AG20443 (cell line): ENCODE measurements around the gene FHDC1.
A peak's percentile ranks its signal among the peaks of the same experiment; 100 is the strongest.

Source experiments
- DNase-seq: peaks from one replicate; pipeline ENCODE4 v3.0.0; 2012; ENCODE audit warnings: low spot score, mixed read lengths

The FHDC1 gene

DNA sequence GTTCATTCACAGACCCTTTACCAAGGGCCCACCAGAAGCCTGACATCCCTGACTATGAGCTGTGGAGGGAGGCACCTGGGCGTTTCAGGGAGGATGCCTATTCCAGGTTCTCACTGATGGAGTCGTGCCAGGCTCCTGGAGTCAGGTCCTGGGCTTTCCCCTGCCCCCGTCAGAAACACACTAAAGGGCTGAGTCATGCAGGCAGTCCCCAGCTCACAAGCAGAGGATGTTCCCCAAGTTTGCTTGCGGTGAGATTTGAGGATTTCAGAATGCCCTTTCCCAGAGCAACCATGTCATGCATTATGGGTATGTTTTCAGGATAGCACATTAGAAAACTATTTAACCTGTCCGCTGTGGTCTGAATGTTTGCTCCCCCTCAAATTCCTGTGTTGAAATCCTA is 45.2 kb downstream of the FHDC1 start:
- no peak for DNase-seq

DNA sequence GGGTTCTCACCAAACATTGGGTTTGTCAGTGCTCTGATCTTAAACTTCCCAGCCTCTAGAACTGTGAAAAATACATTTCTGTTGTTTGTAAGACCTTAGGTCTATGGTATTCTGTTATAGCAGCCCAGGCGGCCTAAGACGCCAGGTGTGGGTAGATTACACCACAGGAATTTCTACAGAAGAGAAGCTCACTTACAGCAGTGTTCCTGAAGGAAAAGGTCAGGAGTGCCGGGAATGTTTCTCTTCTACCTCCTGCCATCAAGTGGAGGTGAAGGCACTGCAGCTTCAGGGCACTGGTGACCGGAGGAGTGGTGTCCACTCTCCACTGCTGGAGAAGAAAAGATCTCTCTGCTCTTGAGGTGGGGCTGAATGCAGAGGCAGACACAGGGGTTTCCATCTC is 45.7 kb downstream of the FHDC1 start:
- no peak for DNase-seq

DNA sequence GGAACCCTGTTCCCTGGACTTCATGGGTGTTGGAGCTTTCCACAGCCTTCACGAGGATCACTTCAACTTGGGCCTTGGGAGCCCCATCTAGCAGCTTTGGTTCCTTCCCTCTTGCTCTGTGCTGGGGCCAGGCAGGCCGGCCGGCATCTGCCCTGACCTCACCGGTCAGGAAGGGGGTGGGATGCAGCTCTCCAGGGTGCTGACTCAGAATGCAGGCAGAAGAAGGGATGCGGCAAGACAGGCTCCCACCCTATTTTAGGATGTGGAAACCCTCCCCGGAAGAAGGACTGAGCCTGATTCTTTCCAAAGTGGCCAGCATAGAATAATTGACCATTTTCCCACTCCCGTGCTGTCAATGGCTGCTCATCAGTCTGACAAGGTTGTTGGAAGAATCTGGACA is 47.1 kb downstream of the FHDC1 start:
- peak; percentile 71 for DNase-seq

DNA sequence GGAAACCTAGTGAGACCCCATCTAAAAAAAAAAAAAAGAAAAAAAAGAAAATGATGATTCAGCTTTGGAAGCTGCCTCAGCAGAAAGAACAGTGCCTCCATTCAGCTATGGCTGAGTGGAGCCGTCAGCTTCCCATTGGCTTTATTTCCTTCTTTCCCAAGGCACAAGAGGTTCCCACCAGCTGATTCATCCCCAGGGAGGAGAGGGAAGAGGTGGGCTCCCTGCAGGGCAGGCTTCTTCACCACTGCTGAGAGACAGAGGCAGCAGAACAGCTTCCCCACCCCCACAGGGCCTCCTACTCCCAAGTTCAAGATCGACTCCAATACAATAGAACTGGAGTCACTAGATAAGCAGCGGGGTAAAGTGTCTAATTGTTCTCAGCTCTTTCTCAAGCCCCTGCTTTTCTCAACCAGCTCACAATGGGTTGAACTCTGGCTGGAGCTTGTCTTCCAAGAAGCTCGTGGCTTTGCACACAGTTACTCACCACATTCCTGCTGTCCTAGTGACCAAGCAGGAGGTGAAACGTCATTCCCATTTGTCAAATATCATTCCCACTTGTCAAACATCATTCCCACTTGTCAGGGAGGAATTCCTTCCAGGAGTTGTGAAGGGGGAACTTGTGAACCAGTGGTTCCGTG is 47.8 kb downstream of the FHDC1 start:
- peak; percentile 78 for DNase-seq

DNA sequence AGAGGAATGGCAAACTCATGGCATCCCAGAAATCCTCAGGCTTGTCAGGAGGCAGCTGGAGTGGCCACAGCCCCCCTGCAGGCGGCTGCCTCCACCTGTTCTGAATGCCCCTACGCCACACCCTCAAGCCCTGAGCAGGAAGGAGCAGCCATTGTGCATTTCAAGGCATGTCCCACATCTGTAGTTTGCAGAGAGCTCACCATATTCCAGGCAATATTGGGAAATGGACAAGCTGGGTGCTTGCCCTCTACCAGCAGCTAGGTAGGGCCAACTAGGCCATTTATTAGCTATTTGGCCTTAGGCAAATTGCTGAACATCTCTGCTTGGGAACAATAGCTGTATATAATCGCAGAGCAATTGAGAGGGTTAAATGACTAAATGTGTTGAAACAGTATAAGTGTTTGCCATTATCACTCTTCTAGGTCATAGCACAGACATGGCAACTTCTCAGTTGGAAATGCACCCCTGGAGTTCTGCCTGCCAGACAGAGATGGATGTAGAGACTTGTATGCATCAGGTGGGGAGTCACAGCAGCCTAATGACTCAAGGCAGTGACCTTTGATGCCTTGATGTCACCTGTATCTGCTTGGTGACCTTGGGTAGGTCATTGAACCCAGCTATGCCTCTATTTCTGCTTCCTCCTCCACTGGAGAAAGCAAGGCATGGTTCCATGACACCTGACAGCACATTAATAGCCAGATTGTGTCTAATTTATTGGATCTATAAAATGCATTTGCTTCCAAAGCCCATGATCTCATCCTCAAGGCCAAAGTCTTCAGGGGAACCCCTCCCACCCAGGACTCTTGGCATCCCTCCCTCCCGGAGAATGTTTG is 52.8 kb downstream of the FHDC1 start:
- DNase-seq, result no peak

DNA sequence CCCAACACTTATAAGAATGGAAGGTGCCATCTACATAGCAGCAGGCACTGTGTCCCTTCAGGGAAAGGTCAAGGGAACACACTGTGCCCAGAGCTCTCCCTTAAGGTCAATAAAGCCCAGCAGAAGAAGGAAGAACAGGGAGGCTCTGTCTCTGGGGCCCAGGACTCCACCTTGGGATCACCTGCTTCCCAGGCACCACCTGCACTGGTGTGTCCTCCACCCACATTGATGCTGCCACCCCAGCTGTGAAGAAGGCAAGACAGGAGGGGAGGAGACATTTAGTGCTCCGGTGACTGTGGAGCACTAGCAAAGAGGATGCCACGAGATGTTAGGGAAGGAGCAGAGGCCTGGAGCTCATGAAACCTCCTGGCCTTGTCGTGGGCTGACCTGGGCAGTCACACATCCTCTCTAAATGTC is 53.4 kb downstream of the FHDC1 start:
- no peak for DNase-seq

DNA sequence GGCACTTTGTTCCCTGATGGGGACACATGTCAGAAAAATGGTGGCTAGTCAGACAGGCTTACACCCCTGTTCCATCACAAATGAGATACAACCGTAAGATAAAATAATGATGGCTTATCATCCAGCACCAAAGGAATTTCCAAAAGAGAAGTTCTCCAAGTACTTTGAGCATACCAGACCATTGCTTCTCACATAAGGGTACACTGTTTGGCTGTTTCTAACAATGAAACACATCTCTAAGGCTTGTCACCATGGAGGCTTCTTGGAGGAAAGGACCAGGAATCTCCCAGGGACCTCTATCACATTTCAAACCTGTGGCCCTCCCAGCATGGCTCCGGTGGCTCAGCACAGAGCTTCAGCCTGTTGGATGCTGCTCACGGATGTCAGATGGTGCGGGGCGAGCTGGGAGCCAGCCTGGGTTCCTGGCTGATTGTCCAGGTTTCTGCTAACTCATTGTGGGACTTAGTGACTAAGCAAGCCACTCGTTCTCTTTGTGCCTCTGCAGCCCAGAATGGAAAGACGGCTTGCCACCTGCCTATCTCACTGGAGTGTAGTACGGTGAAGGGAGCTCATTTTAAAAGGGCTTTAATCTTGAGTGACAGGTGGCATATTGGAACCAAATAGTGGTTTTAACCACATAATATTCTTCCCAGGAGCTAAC is 54.5 kb downstream of the FHDC1 start:
- no peak for DNase-seq

DNA sequence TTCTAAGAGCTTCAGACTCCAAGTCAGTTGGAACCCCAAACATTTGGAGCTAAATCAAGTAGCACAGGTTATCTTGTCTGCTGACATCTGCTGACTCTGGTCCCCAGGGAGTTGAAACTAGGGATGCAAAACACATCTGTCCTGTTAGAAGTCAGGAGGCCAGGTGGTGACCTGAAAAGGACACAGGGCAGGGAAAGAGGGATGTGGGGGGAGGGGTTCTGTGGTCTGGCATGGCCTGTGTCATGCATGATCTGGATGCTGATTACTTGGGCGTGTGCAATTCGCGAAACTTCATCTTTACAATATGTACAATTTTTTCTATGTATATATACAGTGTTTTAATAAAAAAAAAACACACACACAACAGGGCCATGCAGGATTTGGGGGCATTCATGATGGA is 55.3 kb downstream of the FHDC1 start:
- DNase-seq, result no peak

DNA sequence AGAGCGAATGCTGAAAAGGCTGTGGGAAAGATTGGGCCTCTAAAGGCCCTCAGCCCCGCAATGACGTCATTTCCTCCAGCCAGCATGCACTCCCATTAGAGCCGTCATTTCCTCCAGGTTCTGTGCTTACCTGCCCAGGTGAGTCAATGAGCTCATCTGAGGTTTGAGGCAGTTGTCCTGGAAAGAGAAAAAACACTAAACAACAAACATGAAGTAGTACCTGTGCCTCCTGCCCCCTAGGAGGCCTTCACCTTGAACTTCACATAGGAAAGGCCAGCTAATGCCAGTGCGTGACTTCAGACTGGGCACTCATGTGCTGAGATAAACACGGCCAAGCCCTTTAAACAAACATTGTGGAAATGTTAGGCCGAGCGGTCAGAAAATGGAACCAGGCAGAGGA is 55.9 kb downstream of the FHDC1 start:
- no peak for DNase-seq

DNA sequence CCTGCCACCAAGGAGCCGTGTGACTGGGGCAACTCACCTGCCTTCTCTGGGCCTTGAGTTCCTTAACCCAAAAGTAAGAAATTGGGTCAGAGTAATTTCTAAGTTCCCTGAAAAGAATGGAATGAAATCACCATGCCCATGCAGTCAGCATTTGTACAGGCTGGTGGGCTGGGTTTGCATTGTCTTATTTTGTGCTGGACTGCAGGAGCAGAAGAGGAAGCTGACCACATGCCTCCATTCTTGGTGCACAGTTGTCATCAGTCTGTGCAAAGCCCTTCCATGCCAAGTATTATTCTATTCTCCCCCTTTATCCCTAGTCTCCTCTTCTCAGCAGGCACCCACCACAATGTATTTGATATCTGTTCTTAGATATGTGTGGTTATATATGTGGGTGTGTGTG is 56.3 kb downstream of the FHDC1 start:
- DNase-seq, result no peak

DNA sequence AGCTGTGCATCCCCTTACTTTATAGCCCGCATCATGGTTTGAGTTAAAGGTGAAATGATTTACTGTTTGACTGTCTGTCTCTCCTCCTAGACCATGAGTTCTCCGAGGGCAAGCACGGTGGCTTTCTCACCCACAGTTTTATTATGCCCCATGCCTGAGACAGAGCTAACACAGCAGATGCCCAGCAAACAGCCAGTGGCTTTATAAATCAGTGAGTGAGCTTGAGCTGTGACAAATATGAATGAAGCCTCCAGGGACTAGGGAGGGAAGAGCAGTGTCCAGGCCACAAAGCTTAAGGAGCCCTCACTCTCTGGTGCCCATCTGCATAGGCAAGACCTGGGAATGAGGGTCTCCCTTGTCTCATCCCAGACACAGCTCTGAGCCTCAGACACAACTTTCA is 57.9 kb downstream of the FHDC1 start:
- DNase-seq, result no peak

DNA sequence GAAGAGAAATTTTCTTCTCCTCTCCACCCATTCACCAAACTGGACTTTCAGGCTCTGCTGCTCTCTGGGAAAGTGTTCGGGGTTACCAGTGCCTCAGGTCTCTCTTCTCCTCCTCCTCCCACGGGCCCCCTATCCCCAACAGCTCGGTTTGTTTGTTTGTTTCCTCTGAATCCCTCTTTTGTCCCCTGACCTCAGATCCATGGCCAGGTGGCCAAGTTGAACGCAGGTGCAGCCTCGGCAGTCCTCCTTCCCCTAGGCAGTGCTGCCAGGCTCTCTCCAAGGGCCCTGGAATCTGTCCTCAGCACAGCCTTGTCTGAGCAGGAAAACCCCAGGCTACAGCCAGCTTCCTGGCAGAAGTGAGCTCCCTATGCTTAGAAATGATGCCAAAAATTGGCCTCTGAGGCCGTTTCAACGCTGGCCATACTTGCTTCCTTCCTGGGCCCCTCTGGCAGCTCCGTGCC is 60.0 kb downstream of the FHDC1 start:
- DNase-seq, result no peak

DNA sequence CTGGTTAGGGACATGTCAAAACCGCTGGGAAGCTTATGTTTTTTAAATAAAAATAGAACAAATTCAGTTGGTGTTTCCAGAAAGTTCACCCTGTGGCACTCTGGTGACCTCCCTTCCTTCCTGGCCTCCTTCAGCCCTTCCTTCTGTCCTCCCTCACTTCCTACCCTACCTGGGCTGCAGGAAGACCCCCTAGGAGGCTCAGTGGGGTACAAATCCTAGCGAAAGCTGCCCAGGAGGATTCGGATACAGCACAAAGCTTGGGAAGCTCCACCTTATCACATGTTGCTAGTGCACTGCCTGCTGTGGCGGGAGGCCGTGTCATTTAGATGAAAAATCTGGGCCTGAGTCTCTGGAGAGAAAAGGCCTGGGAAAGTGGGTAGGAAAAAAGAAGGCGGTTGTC is 60.5 kb downstream of the FHDC1 start:
- no peak for DNase-seq

DNA sequence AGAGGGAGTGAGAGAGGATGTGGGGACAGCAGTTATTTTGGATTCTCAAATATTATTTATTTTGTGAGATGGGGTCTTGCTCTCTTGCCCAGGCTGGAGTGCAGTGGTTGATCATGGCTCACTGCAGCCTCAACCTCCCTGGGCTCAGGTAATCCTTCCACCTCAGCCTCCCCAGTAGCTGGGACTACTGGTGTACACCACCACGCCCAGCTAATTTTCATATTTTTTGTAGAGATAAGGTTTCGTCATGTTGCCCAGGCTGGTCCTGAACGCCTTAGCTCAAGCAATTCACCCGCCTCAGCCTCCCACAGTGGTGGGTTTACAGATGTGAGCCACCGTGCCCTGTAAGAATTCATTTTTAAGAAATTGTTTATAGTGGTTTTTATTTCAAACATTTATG is 61.2 kb downstream of the FHDC1 start:
- DNase-seq, result no peak

DNA sequence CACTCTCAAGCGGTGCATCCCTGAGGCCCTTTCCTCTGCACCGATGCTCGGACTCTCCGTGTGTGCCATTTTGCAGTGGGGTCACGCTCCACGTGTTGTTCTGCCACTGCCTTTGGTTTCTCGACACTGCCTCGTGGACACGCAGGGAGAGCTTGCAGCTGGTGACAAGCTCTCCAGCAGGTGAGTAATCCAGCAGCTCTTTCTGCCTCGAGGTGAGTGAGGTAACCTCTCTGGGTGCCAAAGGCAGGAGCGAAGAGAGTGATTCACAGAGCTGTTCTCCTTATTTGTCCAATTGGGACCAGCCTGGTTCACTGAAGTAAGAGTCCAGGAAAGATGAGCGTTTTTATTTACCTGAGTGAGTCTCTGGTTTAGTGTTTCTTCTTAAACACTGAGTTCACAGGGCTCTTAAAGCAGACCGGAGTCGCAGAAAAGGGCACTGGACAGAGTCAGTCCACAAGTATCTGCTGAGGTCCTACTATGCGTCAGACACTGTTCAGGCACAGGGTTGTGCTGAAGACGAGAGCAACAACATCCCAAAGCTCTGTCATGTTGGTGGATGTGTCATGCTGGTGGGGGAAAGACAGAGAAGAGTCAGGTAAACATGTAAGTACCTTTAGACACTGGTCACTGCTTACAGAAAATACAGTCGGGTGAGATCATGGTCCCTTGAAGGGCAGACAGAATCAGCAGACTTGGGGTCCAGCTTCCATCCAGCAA is 61.8 kb downstream of the FHDC1 start:
- DNase-seq, result no peak

DNA sequence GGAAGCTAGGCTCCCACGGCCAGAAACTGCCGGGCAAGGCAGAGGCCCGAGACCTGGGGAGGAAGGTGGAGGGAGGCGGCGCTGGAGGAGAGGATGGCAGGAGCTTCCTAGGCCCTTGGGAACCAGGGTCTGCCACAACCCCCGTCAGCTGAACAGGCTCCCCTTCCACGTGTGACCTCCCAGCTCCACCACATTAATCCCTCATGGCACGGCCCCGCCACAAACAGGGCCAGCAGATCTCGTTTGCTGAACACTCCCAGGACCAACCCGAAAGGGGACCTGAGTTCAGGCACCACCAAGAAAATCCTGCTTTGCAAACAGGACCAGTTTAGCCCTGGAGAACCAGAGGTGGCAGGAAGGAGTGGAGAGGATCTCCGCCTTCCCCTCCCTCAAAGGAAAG is 62.7 kb downstream of the FHDC1 start:
- no peak for DNase-seq

DNA sequence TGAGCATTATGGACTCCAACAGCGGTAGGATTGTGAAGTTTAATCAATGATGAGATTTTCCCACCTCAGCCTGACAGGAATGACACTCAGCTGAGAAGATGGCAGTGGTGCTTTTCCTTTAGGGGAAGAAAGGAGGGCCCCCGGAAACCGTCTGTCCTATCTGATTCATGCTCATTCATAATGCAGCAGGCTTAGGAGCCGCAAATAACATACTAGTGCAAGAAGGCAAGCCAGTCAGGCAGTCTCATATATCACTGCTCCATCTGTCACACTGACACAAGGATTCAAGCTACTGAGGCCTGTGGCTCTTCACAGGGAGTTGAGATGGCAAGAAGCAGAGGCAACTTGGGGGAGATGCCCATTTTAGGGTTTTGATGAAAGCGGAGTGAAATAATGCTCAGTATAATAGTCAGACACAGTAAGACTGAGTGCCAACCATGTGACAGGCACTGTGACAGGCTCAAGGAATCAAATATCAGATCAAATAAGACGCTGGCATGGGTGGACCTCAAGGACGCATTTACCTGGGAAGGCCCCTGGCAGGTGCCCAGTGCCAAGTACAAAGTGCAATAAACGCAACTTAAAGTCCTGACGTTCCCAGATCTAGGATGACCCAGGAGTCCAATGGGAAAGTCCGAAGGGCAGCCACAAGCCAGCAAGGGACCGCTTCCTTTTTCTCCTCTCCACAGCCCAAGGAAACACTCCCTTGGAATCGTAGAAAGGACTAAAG is 63.4 kb downstream of the FHDC1 start:
- no peak for DNase-seq

DNA sequence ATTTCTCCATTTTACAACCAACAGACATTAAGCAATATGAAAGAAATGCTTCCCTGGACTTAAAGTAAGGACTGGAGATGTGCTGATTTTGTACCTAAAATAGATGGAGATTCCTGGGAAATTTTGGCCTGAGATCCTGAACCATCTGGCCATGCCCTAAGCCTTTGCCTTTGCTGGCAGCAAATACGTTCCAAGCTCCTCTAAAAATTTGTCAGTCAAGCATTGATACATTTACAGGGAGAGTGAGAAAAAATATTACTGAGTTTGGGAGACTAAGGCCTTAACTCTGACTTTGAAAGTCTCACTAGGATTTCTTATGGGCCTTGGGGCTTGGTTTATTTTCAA is 63.9 kb downstream of the FHDC1 start:
- no peak for DNase-seq

DNA sequence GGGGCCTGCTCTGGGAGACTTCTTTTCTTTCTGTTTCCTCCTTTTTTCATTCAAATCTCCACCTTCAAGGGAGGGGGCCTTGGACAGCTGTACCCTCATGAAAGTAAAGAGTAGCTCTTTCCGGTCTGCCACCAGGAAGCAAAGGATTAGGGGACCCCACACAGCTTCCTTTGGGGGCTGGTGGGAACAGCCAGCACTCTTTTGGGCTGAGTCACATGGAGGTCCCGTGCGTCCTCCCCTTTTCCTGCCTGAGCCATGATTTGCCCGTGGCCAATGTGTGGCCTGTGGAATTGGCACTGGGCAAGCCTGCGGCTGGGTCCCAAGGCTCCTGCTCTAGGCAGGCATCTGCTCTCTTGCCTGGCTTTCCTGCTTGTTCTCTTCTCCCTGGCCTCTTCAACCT is 65.5 kb downstream of the FHDC1 start:
- no peak for DNase-seq

DNA sequence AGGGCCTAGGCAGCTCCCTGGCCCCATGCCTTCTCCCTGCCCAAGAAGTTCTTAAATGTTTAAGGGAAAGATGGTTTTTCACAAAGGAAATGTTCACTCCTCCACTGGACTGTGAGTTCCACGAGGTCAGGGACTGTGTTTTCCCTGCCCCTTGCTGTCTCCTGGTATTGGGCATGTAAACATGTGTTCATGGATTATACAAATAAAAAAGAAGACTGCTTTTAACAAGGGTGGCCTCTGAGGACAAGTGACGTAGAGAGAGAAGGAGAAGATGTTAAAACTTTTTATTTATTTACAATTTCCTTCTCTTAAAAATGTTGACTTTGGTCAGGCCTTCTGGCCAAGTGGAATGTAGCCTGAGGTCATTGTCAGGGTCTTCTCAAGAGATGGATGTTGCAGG is 66.0 kb downstream of the FHDC1 start:
- DNase-seq, result no peak

DNA sequence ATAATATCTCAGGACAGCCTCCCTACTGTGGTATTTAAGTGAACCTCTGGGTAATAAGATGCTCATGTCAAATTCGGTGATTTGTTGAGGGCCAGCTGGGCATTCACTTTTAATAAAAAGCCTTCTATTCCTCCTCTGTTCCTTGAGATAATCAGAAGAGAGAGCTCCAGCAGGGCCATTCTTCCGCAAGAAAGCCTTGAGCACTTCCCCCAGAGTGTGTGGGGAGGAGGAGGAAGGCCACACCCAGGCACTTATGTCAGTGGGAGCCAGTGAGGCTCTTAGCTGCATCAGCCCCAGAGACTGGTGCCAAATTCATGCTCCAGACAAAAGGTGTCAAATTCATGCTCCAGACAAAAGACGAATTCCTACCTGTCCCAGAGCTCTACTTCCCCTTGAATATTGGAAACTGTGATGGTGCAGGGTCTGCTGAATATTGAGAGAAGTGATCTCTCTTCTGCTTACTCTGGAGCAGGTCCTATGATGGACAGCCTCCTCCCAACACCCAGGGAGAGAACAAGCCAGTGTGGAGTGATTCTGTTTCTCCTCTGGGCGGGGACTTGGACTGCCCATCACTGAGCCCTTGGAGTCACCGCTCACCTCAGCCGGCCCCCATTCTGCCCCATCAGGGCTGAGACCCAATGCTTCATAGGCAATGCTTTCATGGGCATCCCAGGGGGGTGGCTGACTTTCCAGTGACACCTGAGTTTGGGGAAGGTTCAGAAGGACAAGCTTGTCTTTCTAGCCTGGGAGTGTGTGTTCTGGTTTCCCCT is 68.1 kb downstream of the FHDC1 start:
- no peak for DNase-seq
